ENCODE data around the gene GCG.

DNA sequence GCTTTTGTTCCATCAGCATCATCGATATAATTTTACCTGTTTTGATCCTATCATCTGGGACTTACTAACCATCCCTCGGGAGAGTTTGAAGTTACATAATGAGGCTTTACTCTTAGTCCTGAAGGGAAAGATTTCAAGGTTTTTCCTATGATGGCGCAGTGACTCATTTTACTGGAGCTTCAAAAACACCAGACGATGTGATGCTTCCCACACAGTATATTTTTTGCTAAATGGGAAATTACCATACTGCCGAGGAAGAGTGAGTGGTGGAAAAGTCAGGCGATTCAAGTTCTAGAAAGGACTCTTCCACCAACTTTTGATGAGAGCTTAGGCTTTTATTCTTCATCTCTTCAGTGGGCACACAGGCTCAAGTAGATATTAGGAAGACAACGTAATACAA, 44.6 kb upstream of the GCG start:
- TF ChIP-seq, protein P1, sequence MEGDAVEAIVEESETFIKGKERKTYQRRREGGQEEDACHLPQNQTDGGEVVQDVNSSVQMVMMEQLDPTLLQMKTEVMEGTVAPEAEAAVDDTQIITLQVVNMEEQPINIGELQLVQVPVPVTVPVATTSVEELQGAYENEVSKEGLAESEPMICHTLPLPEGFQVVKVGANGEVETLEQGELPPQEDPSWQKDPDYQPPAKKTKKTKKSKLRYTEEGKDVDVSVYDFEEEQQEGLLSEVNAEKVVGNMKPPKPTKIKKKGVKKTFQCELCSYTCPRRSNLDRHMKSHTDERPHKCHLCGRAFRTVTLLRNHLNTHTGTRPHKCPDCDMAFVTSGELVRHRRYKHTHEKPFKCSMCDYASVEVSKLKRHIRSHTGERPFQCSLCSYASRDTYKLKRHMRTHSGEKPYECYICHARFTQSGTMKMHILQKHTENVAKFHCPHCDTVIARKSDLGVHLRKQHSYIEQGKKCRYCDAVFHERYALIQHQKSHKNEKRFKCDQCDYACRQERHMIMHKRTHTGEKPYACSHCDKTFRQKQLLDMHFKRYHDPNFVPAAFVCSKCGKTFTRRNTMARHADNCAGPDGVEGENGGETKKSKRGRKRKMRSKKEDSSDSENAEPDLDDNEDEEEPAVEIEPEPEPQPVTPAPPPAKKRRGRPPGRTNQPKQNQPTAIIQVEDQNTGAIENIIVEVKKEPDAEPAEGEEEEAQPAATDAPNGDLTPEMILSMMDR (IDR thresholded peaks at IDR 0.05; ENCODE audit: insufficient read depth, low read length, poor library complexity, severe bottlenecking) = no peak
- no peak for TF ChIP-seq EZH2phosphoT487 (conservative IDR thresholded peaks at IDR 0.05; ENCODE audit: low read length)

All from SU-DHL-6 (cell line).